Fibroblast of lung (primary cell): Measurements from ENCODE around the gene OR7C1. TPM values are rescaled to one million over a fixed set of nuclear protein-coding genes. Genes with fewer than 3 reads are reported as not detected.

Experiments
- DNase-seq, 2 donors: peaks; one replicate each; pipeline versions ENCODE4 v3.0.0 to v3.0.0-alpha.2; 2010; ENCODE audit warnings: low read depth in 2 of 2
- H2AFZ ChIP-seq: 2 replicates; pipeline ENCODE4 v1.5.1; 2012; ENCODE audit warnings: low read length, control low read depth, inconsistent platforms
- H3K27ac ChIP-seq: 2 replicates; pipeline ENCODE4 v1.5.1; 2011; ENCODE audit warnings: low read length, control low read depth; ENCODE audit not compliant: insufficient read depth
- H3K27me3 ChIP-seq: 2 replicates; pipeline ENCODE4 v1.5.1; 2011; ENCODE audit warnings: mild to moderate bottlenecking, low read length; ENCODE audit not compliant: control insufficient read depth, insufficient read depth
- H3K36me3 ChIP-seq: 2 replicates; pipeline ENCODE4 v1.5.1; 2011; ENCODE audit warnings: low read length; ENCODE audit not compliant: control insufficient read depth, insufficient read depth
- H3K4me1 ChIP-seq: 2 replicates; pipeline ENCODE4 v1.5.1; 2011; ENCODE audit warnings: low read length; ENCODE audit not compliant: control insufficient read depth, insufficient read depth; ENCODE audit errors: extremely low read depth
- H3K4me2 ChIP-seq: 2 replicates; pipeline ENCODE4 v1.5.1; 2011; ENCODE audit warnings: low read length, control low read depth; ENCODE audit not compliant: insufficient read depth; ENCODE audit errors: extremely low read depth
- H3K4me3 ChIP-seq, 4 experiments: fragments of 200-600 bp in 1 of 4; sonication (generic) in 1 of 4; replicated peaks in 1 of 4; 2 replicates each; pipeline ENCODE4 v1.5.1; 2011 to 2016; ENCODE audit warnings: low read length in 4 of 4, low read depth in 3 of 4, mild to moderate bottlenecking in 3 of 4, control low read depth in 2 of 4, inconsistent platforms in 1 of 4, mixed read lengths in 1 of 4; ENCODE audit not compliant: insufficient read depth in 1 of 4; ENCODE audit errors: control extremely low read depth in 1 of 4
- H3K79me2 ChIP-seq: 2 replicates; pipeline ENCODE4 v1.5.1; 2012; ENCODE audit warnings: mild to moderate bottlenecking, low read length, inconsistent platforms; ENCODE audit not compliant: control insufficient read depth, insufficient read depth
- H3K9ac ChIP-seq: 2 replicates; pipeline ENCODE4 v1.5.1; 2011; ENCODE audit warnings: mild to moderate bottlenecking, low read length, control low read depth; ENCODE audit not compliant: insufficient read depth
- H3K9me3 ChIP-seq: 2 replicates; pipeline ENCODE4 v1.5.1; 2012; ENCODE audit warnings: low read depth, low read length; ENCODE audit not compliant: control insufficient read depth, insufficient read depth
- H4K20me1 ChIP-seq: 2 replicates; pipeline ENCODE4 v1.5.1; 2011; ENCODE audit warnings: low read length; ENCODE audit not compliant: control insufficient read depth, insufficient read depth; ENCODE audit errors: extremely low read depth
- CTCF ChIP-seq, 2 donors: IDR thresholded peaks in 1 of 2; conservative IDR thresholded peaks in 1 of 2; 1 replicate in 1 of 2; 2 replicates in 1 of 2; pipeline ENCODE4 v1.5.1; 2011 to 2012; ENCODE audit warnings: low read length in 2 of 2, control low read depth in 1 of 2, inconsistent platforms in 1 of 2, low read depth in 1 of 2, mild to moderate bottlenecking in 1 of 2
- EZH2 ChIP-seq: IDR thresholded peaks from 2 replicates; pipeline ENCODE4 v1.5.1; 2012; ENCODE audit warnings: low read length, control low read depth, mild to moderate bottlenecking; ENCODE audit errors: missing control alignments
- polyA minus RNA-seq: library from RNA; depleted of rRNA, polyadenylated mRNA; stranded (reverse); fragments of >200 nt; gene quantifications from 2 replicates; pipeline ENCODE4 v1.2.3, GENCODE V29; 2011; ENCODE audit warnings: low replicate concordance
- polyA plus RNA-seq, 2 donors: library from polyadenylated mRNA; depleted of rRNA in 1 of 2; stranded (reverse) in 1 of 2; unstranded in 1 of 2; fragments of >200 nt; gene quantifications; 2 replicates each; pipeline ENCODE4 v1.2.1, GENCODE V29; 2011 to 2012; ENCODE audit warnings: missing spikeins in 1 of 2
- total RNA-seq: library from RNA; depleted of rRNA; stranded (reverse); fragments of >200 nt; gene quantifications from 2 replicates; pipeline ENCODE4 v1.2.1, GENCODE V29; 2014

OR7C1 gene
- total RNA-seq (not detected in 2 replicates), polyA plus RNA-seq (not detected in 2 replicates), polyA minus RNA-seq (not detected in 2 replicates)
- polyA plus RNA-seq (2012), result not detected in 2 replicates

GRCh38 chr19:14835011-14835410 is at the start of gene OR7C1, which contains the start of gene OR7A5:
Gene OR7C1, minus strand, starts transcription at chr19:14835185. Its CDS starts 35,049 bp downstream, at chr19:14800136.
Gene OR7A5, minus strand, starts transcription at chr19:14835185. Its CDS starts 6,944 bp downstream, at chr19:14828241.
- Histone ChIP-seq H3K9ac (no peak within 1 kb of the TSS), H3K4me1 (no peaks in the 10 kb centered on the region), H3K27ac (no peak within 1 kb of the TSS), H2AFZ (no peak within 1 kb of the TSS), H3K36me3 (no peaks in the 10 kb centered on the region), H4K20me1 (no peaks in the 10 kb centered on the region), H3K79me2 (no peaks in the 10 kb centered on the region), H3K27me3 (no peaks in the 10 kb centered on the region), H3K4me3 (no peak within 1 kb of the TSS), H3K9me3 (no peaks in the 10 kb centered on the region), H3K4me2 (no peak within 1 kb of the TSS)
- TF ChIP-seq CTCF (conservative IDR thresholded peaks at IDR 0.05 in 1 of 2, IDR thresholded peaks at IDR 0.05 in 1 of 2; ENCODE audit: low read depth in 1 of 2, low read length in 2 of 2) (no peak), EZH2 (no peak)
- peak in 1 of 2 donors; percentile 2 for DNase-seq

DNA sequence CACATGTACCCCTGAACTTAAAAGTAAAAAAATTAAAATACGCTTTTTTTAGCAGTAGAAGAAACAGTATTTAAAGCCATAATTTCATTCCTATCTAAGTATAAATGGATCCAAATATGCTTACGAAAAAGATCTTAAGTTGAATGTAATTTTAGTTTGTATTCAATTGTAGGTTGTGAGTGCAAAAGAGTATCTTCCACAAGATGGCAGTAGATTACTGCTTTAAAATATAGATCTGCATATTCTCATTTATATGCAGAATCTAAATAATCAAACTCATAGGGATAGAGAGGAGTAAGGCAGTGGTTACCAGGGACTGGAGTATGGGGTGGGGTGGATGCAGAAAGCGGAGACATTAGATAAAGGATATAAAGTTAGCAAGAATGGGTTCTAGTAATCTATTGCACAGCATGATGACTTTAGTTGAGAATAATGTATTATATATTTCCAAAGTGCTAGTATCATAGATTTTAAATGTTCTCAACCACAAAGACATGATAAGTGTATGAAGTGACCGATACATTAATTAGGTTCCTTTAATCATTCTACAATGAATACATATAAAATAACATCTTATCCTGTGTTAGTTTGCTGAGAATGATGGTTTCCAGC is 36.7 kb upstream of the OR7C1 start:
- Histone ChIP-seq H3K4me1 (no peaks in the 10 kb centered on the region), H3K27ac (no peak overlapping the region), H3K9ac (no peak overlapping the region), H3K79me2 (no peaks in the 10 kb centered on the region), H3K4me2 (no peak overlapping the region), H3K36me3 (no peaks in the 10 kb centered on the region), H3K4me3 (no peak overlapping the region), H3K9me3 (no peaks in the 10 kb centered on the region), H4K20me1 (no peaks in the 10 kb centered on the region), H2AFZ (no peak overlapping the region), H3K27me3 (no peaks in the 10 kb centered on the region)
- peak in 1 of 2 donors; percentile 38 for DNase-seq
- TF ChIP-seq EZH2, result no peak
- peak in 1 of 2 donors; percentile 41 for TF ChIP-seq CTCF (conservative IDR thresholded peaks at IDR 0.05 in 1 of 2, IDR thresholded peaks at IDR 0.05 in 1 of 2; ENCODE audit: low read depth in 1 of 2, low read length in 2 of 2)

DNA sequence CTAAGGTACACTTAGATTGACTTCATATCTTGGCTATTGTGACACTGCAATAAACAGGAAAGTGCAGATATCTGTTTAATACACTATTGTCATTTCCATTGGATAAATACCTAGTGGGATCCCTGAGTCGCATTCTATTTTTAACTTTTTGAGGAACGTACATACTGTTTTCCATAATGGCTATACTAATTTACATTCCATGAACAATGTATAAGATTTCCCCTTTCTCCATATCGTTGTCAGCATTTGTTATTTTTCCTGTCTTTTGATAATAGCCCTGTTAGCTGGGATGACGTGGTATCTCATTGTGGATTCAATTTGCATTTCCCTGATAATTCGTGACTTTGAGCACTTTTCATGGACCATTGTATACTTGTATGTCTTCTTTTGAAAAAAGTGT is 33.5 kb upstream of the OR7C1 start:
- no peak overlapping the region for H3K4me3 ChIP-seq
- DNase-seq, result no peak
- no peaks in the 10 kb centered on the region for H3K36me3 ChIP-seq
- no peaks in the 10 kb centered on the region for H3K27me3 ChIP-seq
- H3K9ac ChIP-seq, result no peak overlapping the region
- no peak overlapping the region for H3K4me2 ChIP-seq
- no peak for TF ChIP-seq CTCF (conservative IDR thresholded peaks at IDR 0.05 in 1 of 2, IDR thresholded peaks at IDR 0.05 in 1 of 2; ENCODE audit: low read depth in 1 of 2, low read length in 2 of 2)
- no peak for TF ChIP-seq EZH2
- no peaks in the 10 kb centered on the region for H3K79me2 ChIP-seq
- no peaks in the 10 kb centered on the region for H3K9me3 ChIP-seq
- H3K4me1 ChIP-seq, result no peaks in the 10 kb centered on the region
- H4K20me1 ChIP-seq, result no peaks in the 10 kb centered on the region
- no peak overlapping the region for H2AFZ ChIP-seq
- no peak overlapping the region for H3K27ac ChIP-seq
